Astrocyte (in vitro differentiated cells and primary cell): ENCODE results near the gene JMJD4. TPM values are rescaled to one million over a fixed set of nuclear protein-coding genes. Genes with fewer than 3 reads are reported as not detected.

Source experiments
- DNase-seq: peaks from one replicate; pipeline ENCODE4 v3.0.0-alpha.2; 2010; ENCODE audit warnings: low read depth
- FAIRE-seq: peaks from 2 replicates; lab custom pipeline; 2011; peaks lifted over from hg19 to GRCh38; lab: Jason Lieb, UNC
- H2AFZ ChIP-seq: 2 replicates; pipeline ENCODE4 v1.6.0; 2012; ENCODE audit warnings: low read depth, low read length, inconsistent platforms
- H3K27ac ChIP-seq: 2 replicates; pipeline ENCODE4 v1.5.1; 2011; ENCODE audit warnings: low read depth, low read length, inconsistent platforms
- H3K27me3 ChIP-seq: 2 replicates; pipeline ENCODE4 v1.6.0; 2011; ENCODE audit warnings: low read length, inconsistent platforms; ENCODE audit not compliant: insufficient read depth
- H3K36me3 ChIP-seq: 2 replicates; pipeline ENCODE4 v1.5.1; 2011; ENCODE audit warnings: low read length, inconsistent platforms; ENCODE audit not compliant: insufficient read depth
- H3K4me1 ChIP-seq: 2 replicates; pipeline ENCODE4 v1.5.1; 2011; ENCODE audit warnings: low read length, inconsistent platforms; ENCODE audit not compliant: insufficient read depth
- H3K4me2 ChIP-seq: 2 replicates; pipeline ENCODE4 v1.6.0; 2012; ENCODE audit warnings: low read length, inconsistent platforms
- H3K4me3 ChIP-seq: 2 replicates; pipeline ENCODE4 v1.5.1; 2011; ENCODE audit warnings: low read depth, mild to moderate bottlenecking, low read length, inconsistent platforms; ENCODE audit not compliant: insufficient read depth
- H3K79me2 ChIP-seq: 2 replicates; pipeline ENCODE4 v1.6.0; 2012; ENCODE audit warnings: mild to moderate bottlenecking, low read length, inconsistent platforms; ENCODE audit not compliant: insufficient read depth
- H3K9ac ChIP-seq: 2 replicates; pipeline ENCODE4 v1.6.0; 2012; ENCODE audit warnings: mild to moderate bottlenecking, low read length, inconsistent platforms
- H3K9me3 ChIP-seq: 2 replicates; pipeline ENCODE4 v1.5.1; 2012; ENCODE audit warnings: low read depth, mild to moderate bottlenecking, low read length, inconsistent platforms; ENCODE audit not compliant: insufficient read depth
- H4K20me1 ChIP-seq: 2 replicates; pipeline ENCODE4 v1.6.0; 2012; ENCODE audit warnings: low read length, inconsistent platforms; ENCODE audit not compliant: insufficient read depth
- H3K27ac Mint-ChIP-seq: one replicate; pipeline ENCODE4 v1.8.0; 2021; ENCODE audit warnings: mild to moderate bottlenecking, mixed read lengths; ENCODE audit not compliant: unreplicated experiment
- H3K27me3 Mint-ChIP-seq: one replicate; pipeline ENCODE4 v1.8.0; 2021; ENCODE audit warnings: low read depth, mixed read lengths; ENCODE audit not compliant: unreplicated experiment
- H3K36me3 Mint-ChIP-seq: one replicate; pipeline ENCODE4 v1.8.0; 2021; ENCODE audit warnings: low read depth, mixed read lengths; ENCODE audit not compliant: unreplicated experiment
- H3K4me1 Mint-ChIP-seq: one replicate; pipeline ENCODE4 v1.8.0; 2021; ENCODE audit warnings: low read depth, mixed read lengths; ENCODE audit not compliant: unreplicated experiment
- H3K4me3 Mint-ChIP-seq: one replicate; pipeline ENCODE4 v1.8.0; 2021; ENCODE audit warnings: mild to moderate bottlenecking, moderate library complexity, mixed read lengths; ENCODE audit not compliant: unreplicated experiment
- H3K9me3 Mint-ChIP-seq: one replicate; pipeline ENCODE4 v1.8.0; 2021; ENCODE audit warnings: mild to moderate bottlenecking, mixed read lengths; ENCODE audit not compliant: unreplicated experiment
- EZH2 ChIP-seq: IDR thresholded peaks from 2 replicates; pipeline ENCODE4 v1.6.1; 2012; ENCODE audit warnings: mild to moderate bottlenecking, low read length, inconsistent platforms; ENCODE audit not compliant: insufficient read depth
- total RNA-seq: library from RNA; stranded (reverse); gene quantifications from 2 replicates; pipeline ENCODE4 v1.2.1, GENCODE V29; 2021
- TF ChIP-seq, protein P1 (sequence below): IDR thresholded peaks from 2 replicates; pipeline ENCODE4 v1.5.1; 2011; ENCODE audit warnings: low read depth, mild to moderate bottlenecking, inconsistent platforms, low read length, moderate library complexity; ENCODE audit not compliant: insufficient read depth

JMJD4 gene
- total RNA-seq, 1 donor from 2014 or later: 17.5 TPM

DNA sequence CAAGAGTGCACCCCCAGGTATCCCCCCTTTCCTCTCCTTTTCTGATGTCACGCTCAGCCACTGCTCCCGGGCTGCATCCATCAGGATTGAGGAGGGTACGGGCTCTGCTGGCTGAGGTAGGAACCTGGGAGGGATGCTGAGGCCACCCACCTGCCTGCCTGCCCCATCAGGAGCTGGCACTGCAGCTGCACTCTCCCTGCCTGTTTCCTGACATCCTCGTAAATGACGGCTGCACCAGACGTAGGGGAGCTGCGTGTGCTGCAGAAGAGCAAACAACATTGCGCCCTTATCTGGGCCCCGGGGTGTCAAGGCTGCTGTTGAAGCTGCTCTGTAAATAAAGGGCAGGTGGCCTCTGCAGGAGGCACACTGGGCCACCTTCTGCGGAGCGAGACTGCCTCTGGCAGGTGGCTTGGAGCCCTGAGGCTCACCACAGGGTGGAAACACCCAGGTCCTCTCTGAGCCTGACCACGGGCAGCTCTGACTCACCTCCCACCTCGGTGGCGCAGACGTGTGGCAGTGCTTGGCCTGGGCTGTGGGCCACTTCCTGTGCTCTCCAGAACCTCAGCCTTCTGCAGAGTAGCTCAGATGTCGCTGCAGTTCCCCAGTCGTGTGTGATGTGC is 31.0 kb upstream of the JMJD4 start:
- Histone ChIP-seq H3K4me3 (no peak overlapping the region), H3K79me2 (peaks cover 21% of the 10 kb centered on the region), H3K9me3 (no peaks in the 10 kb centered on the region), H3K36me3 (peaks cover 15% of the 10 kb centered on the region), H2AFZ (no peak overlapping the region), H3K4me2 (no peak overlapping the region), H4K20me1 (peaks cover 68% of the 10 kb centered on the region), H3K9ac (no peak overlapping the region), H3K27ac (no peak overlapping the region), H3K27me3 (no peaks in the 10 kb centered on the region), H3K4me1 (peaks cover 23% of the 10 kb centered on the region)
- Mint-ChIP-seq H3K4me3 (no peak overlapping the region), H3K36me3 (peaks cover 24% of the 10 kb centered on the region), H3K4me1 (peaks cover 31% of the 10 kb centered on the region), H3K27me3 (no peaks in the 10 kb centered on the region), H3K27ac (peak overlapping the region; percentile 12), H3K9me3 (no peaks in the 10 kb centered on the region)
- no peak for TF ChIP-seq EZH2
- TF ChIP-seq, protein P1, sequence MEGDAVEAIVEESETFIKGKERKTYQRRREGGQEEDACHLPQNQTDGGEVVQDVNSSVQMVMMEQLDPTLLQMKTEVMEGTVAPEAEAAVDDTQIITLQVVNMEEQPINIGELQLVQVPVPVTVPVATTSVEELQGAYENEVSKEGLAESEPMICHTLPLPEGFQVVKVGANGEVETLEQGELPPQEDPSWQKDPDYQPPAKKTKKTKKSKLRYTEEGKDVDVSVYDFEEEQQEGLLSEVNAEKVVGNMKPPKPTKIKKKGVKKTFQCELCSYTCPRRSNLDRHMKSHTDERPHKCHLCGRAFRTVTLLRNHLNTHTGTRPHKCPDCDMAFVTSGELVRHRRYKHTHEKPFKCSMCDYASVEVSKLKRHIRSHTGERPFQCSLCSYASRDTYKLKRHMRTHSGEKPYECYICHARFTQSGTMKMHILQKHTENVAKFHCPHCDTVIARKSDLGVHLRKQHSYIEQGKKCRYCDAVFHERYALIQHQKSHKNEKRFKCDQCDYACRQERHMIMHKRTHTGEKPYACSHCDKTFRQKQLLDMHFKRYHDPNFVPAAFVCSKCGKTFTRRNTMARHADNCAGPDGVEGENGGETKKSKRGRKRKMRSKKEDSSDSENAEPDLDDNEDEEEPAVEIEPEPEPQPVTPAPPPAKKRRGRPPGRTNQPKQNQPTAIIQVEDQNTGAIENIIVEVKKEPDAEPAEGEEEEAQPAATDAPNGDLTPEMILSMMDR: no peak
- DNase-seq (peak; percentile 44), FAIRE-seq (no peak)

DNA sequence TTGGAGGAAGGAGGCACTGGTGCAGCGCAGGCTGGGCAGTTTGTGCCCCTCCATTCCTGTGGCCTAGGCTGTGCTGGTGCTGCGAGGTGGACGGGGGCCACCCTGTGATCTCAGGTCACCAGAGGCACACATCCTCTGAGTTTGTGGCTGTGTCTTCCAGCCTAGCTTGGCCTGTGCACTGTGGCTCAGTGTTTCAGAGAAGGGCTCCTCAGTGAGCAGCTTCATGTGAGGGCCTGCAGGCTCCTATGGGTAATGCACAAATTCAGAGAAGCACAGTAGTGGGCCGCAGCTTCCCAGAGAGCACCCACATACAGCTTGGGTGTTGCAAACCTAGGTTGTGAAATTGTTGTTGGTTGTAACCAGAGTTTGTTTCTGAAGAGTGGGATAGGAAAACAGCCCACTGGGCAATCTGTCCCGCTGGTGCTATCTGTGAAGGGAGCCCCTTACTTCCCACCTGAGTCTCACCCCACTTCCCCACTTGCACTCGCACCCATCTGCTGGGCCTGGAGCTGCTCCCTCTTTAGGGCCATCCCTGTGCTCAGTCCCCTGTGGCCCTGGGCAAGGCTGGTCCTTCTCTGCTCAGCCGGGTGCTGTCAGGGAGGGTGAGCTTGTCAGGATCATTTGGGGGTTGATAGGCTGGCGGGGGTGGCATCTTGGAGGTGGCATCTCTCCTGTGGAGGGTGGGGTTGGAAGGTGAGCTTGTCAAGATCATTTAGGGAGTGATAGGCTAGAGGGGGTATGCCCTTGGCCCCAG is 30.3 kb upstream of the JMJD4 start:
- H3K27me3 Mint-ChIP-seq: no peaks in the 10 kb centered on the region

More for the DNA sequence above, 30.3 kb upstream of the JMJD4 start:
- no peaks in the 10 kb centered on the region for H3K27me3 ChIP-seq
- peaks cover 28% of the 10 kb centered on the region for H3K79me2 ChIP-seq
- no peak for FAIRE-seq
- Mint-ChIP-seq H3K27ac (no peak overlapping the region), H3K36me3 (peaks cover 21% of the 10 kb centered on the region), H3K4me3 (no peak overlapping the region), H3K9me3 (no peaks in the 10 kb centered on the region), H3K4me1 (peaks cover 37% of the 10 kb centered on the region)
- H3K9me3 ChIP-seq: no peaks in the 10 kb centered on the region
- DNase-seq: no peak
- H3K36me3 ChIP-seq: peaks cover 15% of the 10 kb centered on the region
- no peak overlapping the region for H3K4me3 ChIP-seq
- H3K27ac ChIP-seq: no peak overlapping the region
- no peak overlapping the region for H3K9ac ChIP-seq
- H3K4me1 ChIP-seq: peaks cover 24% of the 10 kb centered on the region
- H2AFZ ChIP-seq: no peak overlapping the region
- TF ChIP-seq EZH2: no peak
- TF ChIP-seq, protein P1: no peak
- no peak overlapping the region for H3K4me2 ChIP-seq
- peaks cover 75% of the 10 kb centered on the region for H4K20me1 ChIP-seq
